Muscle layer of colon (tissue), 2 donors: Measurements from ENCODE around the gene TMEM147.

ENCODE experiments used
- H3K27ac ChIP-seq: one replicate; pipeline ENCODE4 v1.7.0; 2013; ENCODE audit warnings: low read depth, mild to moderate bottlenecking, low read length, moderate library complexity
- H3K27me3 ChIP-seq, 2 donors: one replicate each; pipeline ENCODE4 v1.7.0; 2013; ENCODE audit warnings: low read length in 2 of 2, mild to moderate bottlenecking in 2 of 2; ENCODE audit not compliant: insufficient read depth in 2 of 2, control insufficient read depth in 1 of 2
- H3K36me3 ChIP-seq: one replicate; pipeline ENCODE4 v1.7.0; 2013; ENCODE audit warnings: mild to moderate bottlenecking, low read length; ENCODE audit not compliant: insufficient read depth
- H3K4me1 ChIP-seq: one replicate; pipeline ENCODE4 v1.7.0; 2013; ENCODE audit warnings: mild to moderate bottlenecking, low read length; ENCODE audit not compliant: insufficient read depth
- H3K4me3 ChIP-seq, 2 donors: one replicate each; pipeline ENCODE4 v1.7.0; 2013; ENCODE audit warnings: low read length in 2 of 2, low read depth in 1 of 2, mild to moderate bottlenecking in 1 of 2, moderate library complexity in 1 of 2
- H3K9ac ChIP-seq: one replicate; pipeline ENCODE4 v1.7.0; 2013; ENCODE audit warnings: low read length
- H3K9me3 ChIP-seq: one replicate; pipeline ENCODE4 v1.7.0; 2013; ENCODE audit warnings: mild to moderate bottlenecking, low read length
- donor health status: abdominal sarcoma.
- donor health status: Adenocarcinoma of cecum.

TMEM147 gene

GRCh38 chr19:35509861-35510625 lies 35.4 kb upstream of the TMEM147 start:
- H3K4me3 ChIP-seq = peak overlapping the region; percentile 30 to 52
- H3K4me1 ChIP-seq = no peaks in the 10 kb centered on the region
- H3K9ac ChIP-seq = no peak overlapping the region
- H3K9me3 ChIP-seq = no peaks in the 10 kb centered on the region
- peaks cover 18 to 47% of the 10 kb centered on the region in 2 donors for H3K27me3 ChIP-seq
- H3K36me3 ChIP-seq = no peaks in the 10 kb centered on the region
- no peak overlapping the region for H3K27ac ChIP-seq

- Histone ChIP-seq H3K36me3 (no peaks in the 10 kb centered on the region), H3K27ac (no peak overlapping the region), H3K4me1 (no peaks in the 10 kb centered on the region), H3K4me3 (peak overlapping the region in 1 of 2 donors; percentile 52), H3K27me3 (peaks cover 18 to 47% of the 10 kb centered on the region in 2 donors), H3K9me3 (no peaks in the 10 kb centered on the region), H3K9ac (no peak overlapping the region)
Observed at GRCh38 chr19:35510626-35510964, 34.8 kb upstream of the TMEM147 start.

- Histone ChIP-seq H3K9me3 (no peaks in the 10 kb centered on the region), H3K4me3 (no peak overlapping the region), H3K27me3 (peaks cover 18 to 47% of the 10 kb centered on the region in 2 donors), H3K4me1 (no peaks in the 10 kb centered on the region), H3K36me3 (no peaks in the 10 kb centered on the region), H3K27ac (no peak overlapping the region), H3K9ac (no peak overlapping the region)
Observed at GRCh38 chr19:35511337-35511736, 34.1 kb upstream of the TMEM147 start.

DNA sequence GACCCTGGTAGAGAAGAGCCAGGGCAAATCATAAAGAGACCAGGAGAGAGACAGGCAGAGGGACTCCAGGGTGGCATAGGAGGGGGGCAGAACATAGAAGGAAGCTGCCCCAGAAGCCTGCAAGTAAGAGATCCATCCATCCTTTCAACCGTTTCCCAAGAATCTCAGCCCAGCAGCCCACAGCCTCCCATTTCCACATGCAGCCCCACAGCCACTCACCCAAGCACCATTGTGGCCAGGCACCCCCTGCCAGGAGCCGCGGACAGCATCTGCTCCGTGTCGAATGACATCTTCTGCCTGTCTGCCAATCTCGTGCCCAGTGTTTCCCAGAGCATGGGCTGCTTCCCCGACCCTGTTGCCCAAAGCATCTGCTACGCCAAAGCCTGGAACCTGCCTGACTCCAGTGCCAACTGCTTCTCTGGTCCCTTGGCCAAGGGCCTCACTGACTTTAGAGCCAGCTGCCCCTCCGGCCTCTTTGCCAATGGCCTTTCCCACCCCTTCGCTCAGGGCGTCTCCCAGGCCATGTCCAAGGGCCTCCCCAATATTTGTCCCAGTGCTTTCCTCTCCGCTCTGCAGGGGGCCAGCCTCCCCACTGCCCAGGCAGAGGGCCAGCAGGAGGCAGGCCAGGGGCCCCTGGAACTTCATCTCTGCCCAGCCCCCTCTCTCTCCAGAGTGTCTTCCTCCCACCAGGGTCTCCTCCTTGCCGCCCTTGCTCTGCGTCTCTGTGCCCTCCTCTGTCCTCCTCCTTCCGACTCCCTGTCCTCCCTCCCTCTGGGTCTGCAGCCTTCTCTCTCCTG lies 32.4 kb upstream of the TMEM147 start:
- H3K27me3 ChIP-seq = peaks cover 18 to 43% of the 10 kb centered on the region in 2 donors

GRCh38 chr19:35513628-35514281 lies 31.7 kb upstream of the TMEM147 start, which contains the start of gene DMKN:
Gene DMKN, minus strand, starts transcription at chr19:35513649. Its CDS starts 174 bp downstream, at chr19:35513475.
- H3K4me1 ChIP-seq = no peaks in the 10 kb centered on the region
- no peak within 1 kb of the TSS for H3K27ac ChIP-seq
- no peak within 1 kb of the TSS for H3K9ac ChIP-seq
- H3K4me3 ChIP-seq = no peak within 1 kb of the TSS
- no peaks in the 10 kb centered on the region for H3K9me3 ChIP-seq
- H3K36me3 ChIP-seq = no peaks in the 10 kb centered on the region
- peaks cover 18 to 38% of the 10 kb centered on the region in 2 donors for H3K27me3 ChIP-seq

More for the DNA sequence above, 32.4 kb upstream of the TMEM147 start:
- Histone ChIP-seq H3K4me1 (no peaks in the 10 kb centered on the region), H3K27ac (no peak overlapping the region), H3K36me3 (no peaks in the 10 kb centered on the region), H3K9ac (no peak overlapping the region), H3K4me3 (no peak overlapping the region), H3K9me3 (no peaks in the 10 kb centered on the region)

GRCh38 chr19:35514282-35514809 lies 31.1 kb upstream of the TMEM147 start:
- Histone ChIP-seq H3K36me3 (no peaks in the 10 kb centered on the region), H3K27ac (no peak overlapping the region), H3K9ac (no peak overlapping the region), H3K9me3 (no peaks in the 10 kb centered on the region), H3K27me3 (peaks cover 16 to 38% of the 10 kb centered on the region in 2 donors), H3K4me1 (no peaks in the 10 kb centered on the region), H3K4me3 (no peak overlapping the region)

DNA sequence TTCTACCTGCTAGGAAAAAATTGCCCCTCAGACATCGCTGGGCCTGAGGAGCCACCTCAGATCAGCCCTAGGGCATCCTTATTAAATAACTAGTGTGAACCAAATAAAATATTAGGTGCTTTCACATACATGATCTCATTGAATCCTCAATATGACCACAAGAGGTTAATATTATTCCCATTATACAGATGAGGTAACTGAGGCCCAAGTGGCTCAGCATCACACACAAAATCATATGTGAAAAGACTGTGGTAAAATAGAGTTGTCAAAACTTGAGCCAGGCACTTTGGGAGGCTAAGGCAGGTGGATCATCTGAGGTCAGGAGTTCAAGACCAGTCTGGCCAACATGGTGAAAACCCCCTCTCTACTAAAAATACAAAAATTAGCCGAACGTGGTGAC lies 29.1 kb upstream of the TMEM147 start:
- Histone ChIP-seq H3K27ac (no peak overlapping the region), H3K9ac (no peak overlapping the region), H3K9me3 (no peaks in the 10 kb centered on the region), H3K36me3 (no peaks in the 10 kb centered on the region), H3K4me1 (no peaks in the 10 kb centered on the region), H3K4me3 (no peak overlapping the region), H3K27me3 (peaks cover 4 to 22% of the 10 kb centered on the region in 2 donors)

GRCh38 chr19:35517342-35517741 lies 28.1 kb upstream of the TMEM147 start:
- Histone ChIP-seq H3K4me3 (no peak overlapping the region), H3K9me3 (no peaks in the 10 kb centered on the region), H3K27ac (no peak overlapping the region)

DNA sequence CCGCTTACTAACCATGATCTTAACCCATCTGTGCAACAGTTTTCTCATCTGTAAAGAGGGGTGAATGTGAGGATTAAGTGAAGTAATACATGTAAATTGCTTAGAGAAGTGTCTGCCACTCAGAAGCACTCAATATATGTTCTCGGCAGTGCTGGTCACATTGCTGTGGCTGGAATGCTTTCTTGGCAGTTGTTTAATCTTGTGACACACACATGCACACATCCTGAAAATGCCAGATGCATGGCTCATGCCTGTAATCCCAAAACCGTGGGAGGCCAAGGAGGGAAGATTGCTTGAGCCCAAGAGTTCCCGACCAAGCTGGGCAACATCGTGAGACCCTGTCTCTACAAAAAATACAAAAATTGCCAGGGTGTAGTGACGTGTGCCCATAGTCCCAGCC lies 27.1 kb upstream of the TMEM147 start:
- Histone ChIP-seq H3K27ac (no peak overlapping the region), H3K27me3 (peaks cover 3 to 10% of the 10 kb centered on the region in 2 donors), H3K4me3 (no peak overlapping the region), H3K9ac (no peak overlapping the region), H3K4me1 (no peaks in the 10 kb centered on the region), H3K9me3 (no peaks in the 10 kb centered on the region), H3K36me3 (no peaks in the 10 kb centered on the region)

More at GRCh38 chr19:35517342-35517741, 28.1 kb upstream of the TMEM147 start:
- H3K27me3 ChIP-seq = peaks cover 4 to 18% of the 10 kb centered on the region in 2 donors
- no peaks in the 10 kb centered on the region for H3K4me1 ChIP-seq
- no peaks in the 10 kb centered on the region for H3K36me3 ChIP-seq
- no peak overlapping the region for H3K9ac ChIP-seq

DNA sequence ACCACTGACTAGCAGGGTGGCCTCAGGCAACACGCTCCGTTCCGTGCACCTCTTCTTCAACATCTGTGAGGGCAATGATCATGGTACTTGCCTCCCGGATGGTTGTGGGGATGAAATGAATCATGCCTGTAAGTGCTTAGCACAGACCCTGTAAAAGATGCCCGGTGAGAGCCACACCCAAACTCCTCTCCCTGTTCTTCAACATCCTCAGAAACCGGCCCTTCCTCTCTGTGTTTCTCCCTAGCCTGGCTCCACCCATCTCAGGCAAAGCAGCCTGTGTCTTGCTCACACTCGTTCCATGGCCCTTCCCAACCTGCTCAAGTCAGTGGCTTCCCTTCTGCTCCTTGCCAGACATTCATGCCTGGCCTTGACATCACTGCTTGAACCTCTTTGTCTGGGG lies 26.1 kb upstream of the TMEM147 start:
- Histone ChIP-seq H3K27me3 (peaks cover 0 to 2% of the 10 kb centered on the region in 2 donors), H3K27ac (no peak overlapping the region), H3K36me3 (no peaks in the 10 kb centered on the region), H3K9me3 (no peaks in the 10 kb centered on the region), H3K4me1 (no peaks in the 10 kb centered on the region), H3K9ac (no peak overlapping the region), H3K4me3 (no peak overlapping the region)

DNA sequence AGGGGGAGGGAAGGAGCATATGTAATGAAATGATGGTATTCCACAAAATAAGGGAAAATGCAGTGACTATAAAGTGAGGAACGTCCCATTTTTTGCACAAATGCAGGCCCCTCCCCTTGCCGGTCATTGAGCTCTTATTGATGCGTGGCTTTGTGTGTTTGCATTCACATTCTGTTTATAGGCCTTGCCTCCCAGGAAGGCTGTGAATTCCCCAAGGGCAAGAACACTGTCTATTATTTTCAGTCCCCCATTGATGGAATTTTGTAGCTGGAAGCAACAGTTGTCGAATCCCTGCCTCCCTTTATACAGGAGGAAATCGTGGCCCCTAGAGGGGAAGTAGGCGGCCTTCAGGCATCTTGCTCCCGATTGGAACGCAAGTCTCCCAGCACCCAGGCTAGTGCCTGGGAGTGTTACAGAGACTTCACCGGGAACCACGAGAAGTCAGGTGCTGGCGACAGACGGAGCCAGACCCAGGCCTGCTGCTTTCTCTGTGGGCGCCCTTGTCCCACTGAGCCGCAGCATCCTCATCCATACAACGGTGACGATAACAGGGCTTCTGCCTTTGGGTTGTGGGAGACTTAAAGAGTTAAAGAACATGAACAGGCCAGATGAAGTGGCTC lies 24.2 kb upstream of the TMEM147 start:
- Histone ChIP-seq H3K9me3 (no peaks in the 10 kb centered on the region), H3K27ac (no peak overlapping the region), H3K4me3 (no peak overlapping the region), H3K36me3 (no peaks in the 10 kb centered on the region), H3K27me3 (no peaks in the 10 kb centered on the region), H3K4me1 (no peaks in the 10 kb centered on the region), H3K9ac (no peak overlapping the region)
